H1 (cell line): Measurements from ENCODE around the gene PRKAG3. TPM values are rescaled to one million over a fixed set of nuclear protein-coding genes. Genes with fewer than 3 reads are reported as not detected.

ENCODE experiments used
- CTCF ChIA-PET: fragments of 300-600 bp; sonication (Branson Sonifier 250); formaldehyde crosslinking; loops from one replicate; lab custom pipeline; 2021; ENCODE audit not compliant: partially characterized antibody; lab: Charles Lee
- POLR2A ChIA-PET: fragments of 300-600 bp; sonication (Branson Sonifier 250); formaldehyde crosslinking; loops from one replicate; lab custom pipeline; 2021; ENCODE audit warnings: inconsistent platforms; ENCODE audit not compliant: partially characterized antibody; lab: Charles Lee
- DNase-seq, 2 experiments: peaks; one replicate each; pipeline versions ENCODE4 v3.0.0 to v3.0.0-alpha.2; 2010 to 2022; ENCODE audit warnings: low spot score in 2 of 2, low read depth in 1 of 2, mixed read lengths in 1 of 2
- FAIRE-seq: peaks from 2 replicates; lab custom pipeline; 2011; peaks lifted over from hg19 to GRCh38; lab: Jason Lieb, UNC
- H2AFZ ChIP-seq: 2 replicates; pipeline ENCODE4 v1.8.1; 2012; ENCODE audit warnings: low read length, inconsistent platforms
- H2AK5ac ChIP-seq: 2 replicates; pipeline ENCODE4 v1.6.1; 2013; ENCODE audit warnings: low read depth, low read length
- H2BK120ac ChIP-seq: replicated peaks from 2 replicates; pipeline ENCODE3; 2013; ENCODE audit warnings: low read depth, low read length, inconsistent platforms
- H2BK12ac ChIP-seq: 2 replicates; pipeline ENCODE4 v1.6.1; 2013; ENCODE audit warnings: low read depth, low read length
- H2BK15ac ChIP-seq: 2 replicates; pipeline ENCODE4 v1.6.1; 2013; ENCODE audit warnings: low read length
- H2BK20ac ChIP-seq: 2 replicates; pipeline ENCODE4 v1.6.1; 2013; ENCODE audit warnings: low read length
- H2BK5ac ChIP-seq: 2 replicates; pipeline ENCODE4 v1.6.1; 2013; ENCODE audit warnings: low read depth, low read length
- H3K14ac ChIP-seq: 2 replicates; pipeline ENCODE4 v1.6.1; 2013; ENCODE audit warnings: inconsistent platforms; ENCODE audit not compliant: insufficient read length
- H3K18ac ChIP-seq: 2 replicates; pipeline ENCODE4 v1.6.1; 2013; ENCODE audit warnings: low read length; ENCODE audit errors: extremely low read depth
- H3K23ac ChIP-seq: 2 replicates; pipeline ENCODE4 v1.6.1; 2013; ENCODE audit warnings: inconsistent platforms; ENCODE audit not compliant: insufficient read length
- H3K23me2 ChIP-seq: 2 replicates; pipeline ENCODE4 v1.6.1; 2013; ENCODE audit warnings: low read depth, low read length
- H3K27ac ChIP-seq: 2 replicates; pipeline ENCODE4 v1.6.1; 2011; ENCODE audit warnings: low read depth, low read length, inconsistent platforms
- H3K27me3 ChIP-seq, 4 experiments: replicated peaks in 1 of 4; 1 replicate in 1 of 4; 2 replicates in 3 of 4; pipeline versions ENCODE4 v1.6.1 to v1.8.1; 2011 to 2013; ENCODE audit warnings: low read length in 3 of 4, mild to moderate bottlenecking in 3 of 4, inconsistent platforms in 2 of 4, mixed read lengths in 2 of 4, moderate library complexity in 1 of 4; ENCODE audit not compliant: control insufficient read depth in 3 of 4, insufficient read depth in 3 of 4; ENCODE audit errors: extremely low read depth in 1 of 4
- H3K36me3 ChIP-seq, 4 experiments: 2 replicates each; pipeline versions ENCODE4 v1.6.1 to v1.8.1; 2011 to 2013; ENCODE audit warnings: mild to moderate bottlenecking in 4 of 4, low read length in 3 of 4, moderate library complexity in 2 of 4, control low read depth in 1 of 4, inconsistent platforms in 1 of 4; ENCODE audit not compliant: insufficient read depth in 4 of 4, control insufficient read depth in 2 of 4
- H3K4ac ChIP-seq: replicated peaks from 2 replicates; pipeline ENCODE3; 2013; ENCODE audit warnings: low read length, low read depth, mixed read lengths, inconsistent platforms; ENCODE audit not compliant: insufficient read length
- H3K4me1 ChIP-seq, 4 experiments: replicated peaks in 1 of 4; 1 replicate in 1 of 4; 2 replicates in 3 of 4; pipeline versions ENCODE4 v1.6.1 to v1.8.1; 2011 to 2013; ENCODE audit warnings: low read length in 3 of 4, inconsistent platforms in 2 of 4, mixed read lengths in 1 of 4; ENCODE audit not compliant: insufficient read depth in 4 of 4, control insufficient read depth in 3 of 4
- H3K4me2 ChIP-seq, 2 experiments: 2 replicates each; pipeline versions ENCODE4 v1.6.1 to v1.8.1; 2011 to 2013; ENCODE audit warnings: low read depth in 2 of 2, low read length in 2 of 2, control low read depth in 1 of 2, inconsistent platforms in 1 of 2, mild to moderate bottlenecking in 1 of 2; ENCODE audit not compliant: insufficient read depth in 1 of 2
- H3K4me3 ChIP-seq, 4 experiments: fragments of 200-600, 300-600 bp in 1 of 4; sonication (generic), shearing (Covaris generic), sonication (Bioruptor Twin) in 1 of 4; 2 replicates each; pipeline versions ENCODE4 v1.5.1 to v1.8.1; 2011 to 2016; ENCODE audit warnings: low read length in 4 of 4, low read depth in 3 of 4, control low read depth in 2 of 4, inconsistent platforms in 2 of 4, mild to moderate bottlenecking in 2 of 4, mixed read lengths in 1 of 4, moderate library complexity in 1 of 4; ENCODE audit not compliant: insufficient read depth in 2 of 4; ENCODE audit errors: extremely low read depth in 1 of 4
- H3K56ac ChIP-seq: replicated peaks from 2 replicates; pipeline ENCODE3; 2013; ENCODE audit warnings: low read depth, mild to moderate bottlenecking, mixed read lengths, low read length, inconsistent platforms; ENCODE audit not compliant: insufficient read length
- H3K79me1 ChIP-seq: 2 replicates; pipeline ENCODE4 v1.6.1; 2013; ENCODE audit warnings: low read depth, low read length, control low read depth
- H3K79me2 ChIP-seq, 2 experiments: 2 replicates each; pipeline versions ENCODE4 v1.6.1 to v1.8.1; 2012 to 2013; ENCODE audit warnings: low read length in 2 of 2, mild to moderate bottlenecking in 2 of 2, inconsistent platforms in 1 of 2; ENCODE audit not compliant: insufficient read depth in 2 of 2, control insufficient read depth in 1 of 2
- H3K9ac ChIP-seq, 4 experiments: replicated peaks in 1 of 4; 1 replicate in 1 of 4; 2 replicates in 3 of 4; pipeline versions ENCODE4 v1.6.1 to v1.8.1; 2011 to 2013; ENCODE audit warnings: low read depth in 3 of 4, low read length in 3 of 4, control low read depth in 2 of 4, mild to moderate bottlenecking in 2 of 4, moderate library complexity in 2 of 4, inconsistent platforms in 1 of 4; ENCODE audit errors: extremely low read depth in 1 of 4
- H3K9me3 ChIP-seq, 2 experiments: 2 replicates each; pipeline versions ENCODE4 v1.6.1 to v1.8.1; 2012 to 2013; ENCODE audit warnings: mild to moderate bottlenecking in 2 of 2, moderate library complexity in 2 of 2, control low read depth in 1 of 2, inconsistent platforms in 1 of 2, low read depth in 1 of 2, low read length in 1 of 2, mixed read lengths in 1 of 2; ENCODE audit not compliant: insufficient read depth in 2 of 2
- H4K20me1 ChIP-seq, 2 experiments: replicated peaks in 1 of 2; 2 replicates each; pipeline versions ENCODE3 to v1.8.1; 2011 to 2013; ENCODE audit warnings: inconsistent platforms in 2 of 2, low read length in 2 of 2, mild to moderate bottlenecking in 1 of 2; ENCODE audit not compliant: insufficient read depth in 2 of 2, control insufficient read depth in 1 of 2
- H4K5ac ChIP-seq: 2 replicates; pipeline ENCODE4 v1.6.1; 2013; ENCODE audit warnings: low read length, low read depth, mixed read lengths, inconsistent platforms; ENCODE audit not compliant: insufficient read length
- H4K8ac ChIP-seq: 2 replicates; pipeline ENCODE4 v1.8.0; 2013; ENCODE audit warnings: mild to moderate bottlenecking, moderate library complexity, low read length, inconsistent platforms; ENCODE audit not compliant: insufficient read depth; ENCODE audit errors: extremely low read depth
- H4K91ac ChIP-seq: replicated peaks from 2 replicates; pipeline ENCODE3; 2013; ENCODE audit warnings: low read length, mixed read lengths, inconsistent platforms; ENCODE audit not compliant: insufficient read length
- BACH1 ChIP-seq: IDR thresholded peaks from 2 replicates; pipeline ENCODE4 v1.6.1; 2012; ENCODE audit warnings: low read length, improper control_type of control experiment
- CBX8 ChIP-seq: fragments of 300-800, 300-1000 bp; sonication (generic); IDR thresholded peaks from 2 replicates; pipeline ENCODE4 v1.7.1; 2016; ENCODE audit warnings: low read depth, low read length, borderline replicate concordance
- CHD2 ChIP-seq: IDR thresholded peaks from 2 replicates; pipeline ENCODE4 v1.6.1; 2012; ENCODE audit warnings: low read length, improper control_type of control experiment
- CTCF ChIP-seq, 3 experiments: IDR thresholded peaks; 1 replicate in 2 of 3; 2 replicates in 1 of 3; pipeline versions ENCODE4 v1.5.1 to v1.6.1; 2011; ENCODE audit warnings: low read length in 3 of 3, mild to moderate bottlenecking in 3 of 3, inconsistent platforms in 2 of 3, low read depth in 1 of 3, moderate library complexity in 1 of 3; ENCODE audit not compliant: insufficient read depth in 1 of 3; ENCODE audit errors: control extremely low read depth in 1 of 3
- RNF2 ChIP-seq: fragments of 200-900, 300-1000 bp; sonication (generic); IDR thresholded peaks from 2 replicates; pipeline ENCODE4 v1.7.1; 2016; ENCODE audit warnings: borderline replicate concordance, low read depth, mild to moderate bottlenecking, antibody characterized with exemption, low read length; ENCODE audit not compliant: poor library complexity, severe bottlenecking; ENCODE audit errors: missing control alignments
- SP4 ChIP-seq: IDR thresholded peaks from 2 replicates; pipeline ENCODE4 v1.6.1; 2012; ENCODE audit warnings: low read length, inconsistent platforms
- SRF ChIP-seq: IDR thresholded peaks from 2 replicates; pipeline ENCODE4 v1.6.1; 2011; ENCODE audit warnings: mild to moderate bottlenecking, low read depth, low read length, moderate library complexity
- USF2 ChIP-seq: IDR thresholded peaks from 2 replicates; pipeline ENCODE4 v1.6.1; 2011; ENCODE audit warnings: low read length, improper control_type of control experiment
- YY1 ChIP-seq: IDR thresholded peaks from 2 replicates; pipeline ENCODE4 v1.6.1; 2011; ENCODE audit warnings: low read depth, mild to moderate bottlenecking, low read length
- WGBS, 2 experiments: shearing (Covaris generic) in 1 of 2; methylation state at CpG; one replicate each; pipeline versions ENCODE4 v1.1.6 to v1.1.7; 2013 to 2015; ENCODE audit warnings: low lambda C conversion rate in 2 of 2, mixed read lengths in 2 of 2, inconsistent platforms in 1 of 2, low coverage in 1 of 2, missing lambda C conversion rate in 1 of 2; ENCODE audit not compliant: insufficient replicate concordance in 2 of 2, insufficient coverage in 1 of 2, insufficient read length in 1 of 2; ENCODE audit errors: extremely low coverage in 1 of 2, missing lambda C conversion rate in 1 of 2; 5-methylcytosine and 5-hydroxymethylcytosine counted together
- polyA plus RNA-seq, 7 experiments: library from polyadenylated mRNA; depleted of rRNA in 3 of 7; stranded (reverse) in 5 of 7; unstranded in 2 of 7; fragments of >200 nt in 5 of 7; fragments of 200-250 nt in 2 of 7; gene quantifications; 1 replicate in 5 of 7; 2 replicates in 1 of 7; 4 replicates in 1 of 7; pipeline versions ENCODE4 v1.2.1 to v1.2.3, GENCODE V29; 2011 to 2013; ENCODE audit warnings: missing spikeins in 2 of 7, mixed read lengths in 2 of 7
- total RNA-seq: library from RNA; stranded (reverse); fragmentation: NEBNext Ultra II Directional; extraction: Animal tissue kit (Norgen Biotek cat#: 25700); gene quantifications from 2 replicates; pipeline ENCODE4 v1.2.1, GENCODE V29; 2021
- TF ChIP-seq, protein P1 (sequence below): IDR thresholded peaks from 2 replicates; pipeline ENCODE4 v1.6.1; 2012; ENCODE audit warnings: inconsistent platforms

PRKAG3 gene
- total and polyA plus RNA-seq, 2 of the 8 experiments (the other 6 are each of a cell fraction or from before 2014, with no cell fraction given): not detected

GRCh38 chr2:218807626-218808025 lies 24.0 kb downstream of the PRKAG3 start:
- Histone ChIP-seq H4K8ac (no peak overlapping the region), H3K79me2 (no peaks in the 10 kb centered on the region), H3K23me2 (no peaks in the 10 kb centered on the region), H2BK20ac (no peak overlapping the region), H2AFZ (no peak overlapping the region), H3K14ac (no peak overlapping the region), H2BK12ac (no peak overlapping the region), H3K27ac (no peak overlapping the region), H4K91ac (no peak overlapping the region), H3K79me1 (no peaks in the 10 kb centered on the region), H3K4ac (no peak overlapping the region), H4K20me1 (no peaks in the 10 kb centered on the region), H2BK15ac (no peak overlapping the region), H3K4me3 (no peak overlapping the region), H3K4me1 (peaks cover 0 to 5% (median 4%) of the 10 kb centered on the region in 4 experiments; a peak in 3 of 7 replicates), H2BK120ac (no peak overlapping the region), H3K9ac (no peak overlapping the region), H3K56ac (no peak overlapping the region), H3K18ac (no peak overlapping the region), H3K23ac (no peak overlapping the region), H3K9me3 (peaks cover 0 to 8% of the 10 kb centered on the region in 2 experiments; a peak in 2 of 4 replicates), H4K5ac (no peak overlapping the region), H2AK5ac (no peak overlapping the region), H3K36me3 (no peaks in the 10 kb centered on the region), H3K27me3 (no peaks in the 10 kb centered on the region), H3K4me2 (no peak overlapping the region), H2BK5ac (no peak overlapping the region)
- DNase-seq (no peak), FAIRE-seq (no peak)
- POLR2A ChIA-PET: interaction anchor here (0.6 kb wide), 1 partner anchor 9 kb away, joined by 3 read pairs; no protein-coding TSS in a partner anchor
- CTCF ChIA-PET: interaction anchor here (0.5 to 1.4 kb wide), 2 partner anchors 12 to 25 kb away, joined by 3 read pairs; partner anchors contain the start of gene CYP27A1
- WGBS, 2 experiments: 96% methylated on average over 4 of the region's 4 CpGs; no CpG with 5 or more reads in 1 of the 2 experiments
- TF ChIP-seq YY1 (no peak), CHD2 (no peak), SRF (no peak), BACH1 (no peak), USF2 (no peak), CTCF (IDR thresholded peaks at IDR 0.05; ENCODE audit: control extremely low read depth in 1 of 3, insufficient read depth in 1 of 3, low read depth in 1 of 3, low read length in 3 of 3) (no peak), CBX8 (no peak), SP4 (no peak), RNF2 (no peak)
- TF ChIP-seq, protein P1, sequence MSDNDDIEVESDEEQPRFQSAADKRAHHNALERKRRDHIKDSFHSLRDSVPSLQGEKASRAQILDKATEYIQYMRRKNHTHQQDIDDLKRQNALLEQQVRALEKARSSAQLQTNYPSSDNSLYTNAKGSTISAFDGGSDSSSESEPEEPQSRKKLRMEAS: no peak
